GM21381 (cell line): Measurements from ENCODE around the gene RUNX1.
A peak's percentile ranks its signal among the peaks of the same experiment; 100 is the strongest.

Experiments used
- ATAC-seq: cut with Tn5 transposase; IDR thresholded peaks from one replicate; pipeline ENCODE4 v1.9.1; 2021; ENCODE audit warnings: mild to moderate bottlenecking, moderate library complexity; ENCODE audit not compliant: unreplicated experiment

Gene RUNX1

GRCh38 chr21:34865400-34866241, 183.5 kb downstream of the RUNX1 start:
- ATAC-seq, result peak; percentile 93

DNA sequence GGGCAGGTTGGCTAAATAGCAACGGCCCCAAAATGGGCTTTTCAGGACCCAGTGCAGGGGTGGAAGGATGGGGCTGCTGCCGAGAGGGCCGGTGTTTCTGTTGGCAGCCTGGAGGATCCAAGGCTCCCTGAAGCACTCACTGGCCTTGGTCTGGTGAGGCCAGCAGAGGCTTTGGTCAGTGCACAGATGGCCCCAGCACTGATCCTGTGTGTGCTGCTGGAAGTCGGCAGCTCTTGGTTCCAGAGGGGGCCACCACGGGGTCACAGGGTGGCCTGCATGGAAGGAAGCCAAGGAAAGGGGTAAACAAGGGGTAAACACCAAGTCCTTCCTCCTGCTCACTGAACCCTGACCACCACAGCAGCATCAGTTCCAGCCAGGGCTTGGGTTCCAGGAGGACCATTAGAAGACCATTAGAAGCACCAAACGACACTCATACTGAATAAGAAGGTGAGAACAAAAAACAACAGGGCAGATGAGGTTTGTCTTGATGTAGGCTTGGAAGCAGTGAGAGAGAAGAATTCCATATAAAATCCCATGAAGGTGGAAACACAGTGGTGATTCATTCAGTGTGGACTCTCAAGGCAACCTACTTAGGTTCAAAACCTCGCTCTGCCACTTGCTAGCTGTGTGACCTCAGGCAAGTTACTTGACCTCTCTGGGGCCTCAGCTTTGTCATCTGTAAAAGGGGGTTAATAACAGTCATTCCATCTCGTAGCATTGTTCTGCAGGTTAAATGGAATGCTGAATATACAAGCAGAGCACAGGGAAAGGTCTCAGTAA, 184.5 kb downstream of the RUNX1 start:
- no peak for ATAC-seq

GRCh38 chr21:34862951-34863350, 186.2 kb downstream of the RUNX1 start:
- ATAC-seq, result no peak

DNA sequence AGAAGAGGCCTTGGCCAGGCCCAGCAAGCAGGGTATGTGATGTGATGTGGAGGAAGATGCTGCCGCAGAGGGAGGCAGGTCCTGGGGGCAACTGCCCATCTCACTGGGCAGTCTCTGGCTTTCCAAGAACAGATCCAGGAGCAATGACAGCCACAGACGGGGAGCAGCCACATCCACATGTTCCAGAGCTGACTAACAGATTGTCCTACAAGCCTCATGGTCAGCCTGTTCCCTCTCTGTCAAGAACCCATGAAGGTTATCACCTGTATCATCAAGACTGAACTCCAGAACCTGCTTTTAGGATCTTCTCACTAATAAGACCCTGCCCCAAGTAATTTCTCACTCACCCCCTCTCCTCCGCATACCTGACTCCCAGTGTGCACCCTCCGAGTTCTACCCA, 187.8 kb downstream of the RUNX1 start:
- no peak for ATAC-seq

- no peak for ATAC-seq
Observed at GRCh38 chr21:34859976-34860653, 189.0 kb downstream of the RUNX1 start.

GRCh38 chr21:34858559-34858958, 190.5 kb downstream of the RUNX1 start:
- ATAC-seq, result no peak

DNA sequence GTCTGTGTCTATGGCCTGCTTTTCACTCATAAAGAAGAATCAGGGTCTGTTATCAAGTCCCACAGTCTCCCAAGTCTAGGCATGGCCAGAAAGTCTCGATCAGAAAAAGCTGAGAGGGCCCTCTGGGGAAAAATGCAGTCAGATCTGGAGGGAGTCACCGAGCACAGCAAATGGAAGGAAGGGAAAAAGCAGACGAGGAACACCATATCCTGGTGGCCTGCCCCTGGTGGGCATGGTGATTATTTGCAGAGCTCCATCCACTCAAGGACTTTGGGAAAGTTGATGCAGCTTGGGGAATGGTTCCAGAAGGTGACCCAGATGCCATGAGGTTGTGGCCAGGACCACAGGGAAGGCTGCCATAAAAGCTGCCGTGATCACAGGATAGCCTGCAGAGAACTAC, 191.2 kb downstream of the RUNX1 start:
- no peak for ATAC-seq

DNA sequence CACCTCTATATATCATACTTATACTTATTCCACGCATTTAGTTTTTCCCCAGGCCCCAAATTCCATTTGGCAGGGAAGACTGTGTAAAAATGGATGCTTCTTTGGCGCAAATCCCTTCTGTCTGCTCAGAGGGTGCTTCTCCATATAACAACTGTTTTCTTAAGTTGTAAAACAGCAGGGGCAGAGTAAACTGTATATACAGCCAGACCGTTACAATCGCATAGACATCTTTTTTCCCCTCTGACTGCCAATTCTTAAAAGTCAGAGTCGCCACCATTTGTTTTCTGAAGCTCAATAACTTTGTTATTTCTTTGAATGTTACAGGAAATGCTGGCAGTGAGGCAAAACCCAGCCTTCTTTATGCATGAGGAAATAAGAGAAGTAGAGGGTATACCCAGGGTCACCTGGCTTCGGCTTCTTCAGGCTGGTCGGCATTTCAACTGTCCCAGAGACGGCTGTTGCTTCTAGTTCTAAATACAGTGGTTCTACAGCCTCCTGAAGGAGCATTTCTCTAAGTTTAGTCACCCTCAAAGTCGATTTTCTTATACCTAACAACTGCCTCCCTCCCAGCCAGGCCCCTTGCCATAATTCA, 191.9 kb downstream of the RUNX1 start:
- ATAC-seq, result no peak

DNA sequence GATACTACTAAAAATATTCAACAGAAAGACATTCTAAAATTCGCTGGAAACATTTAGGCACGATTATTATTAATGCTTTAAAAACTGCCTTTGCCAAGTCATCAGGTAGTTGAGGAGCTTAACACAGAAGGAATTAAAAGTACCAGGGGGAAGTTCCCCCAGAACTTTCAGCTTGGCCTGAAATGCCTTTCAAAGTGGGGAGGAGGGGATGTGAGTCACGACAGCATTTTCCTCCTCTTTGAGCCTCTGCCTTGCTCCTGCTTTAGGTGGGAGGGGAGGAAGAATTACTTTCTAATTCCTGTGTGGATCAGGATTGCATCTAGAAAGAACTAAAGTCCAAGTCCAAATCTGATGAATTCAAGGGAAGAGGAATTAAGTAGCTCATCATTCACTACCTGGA, 196.7 kb downstream of the RUNX1 start:
- no peak for ATAC-seq

DNA sequence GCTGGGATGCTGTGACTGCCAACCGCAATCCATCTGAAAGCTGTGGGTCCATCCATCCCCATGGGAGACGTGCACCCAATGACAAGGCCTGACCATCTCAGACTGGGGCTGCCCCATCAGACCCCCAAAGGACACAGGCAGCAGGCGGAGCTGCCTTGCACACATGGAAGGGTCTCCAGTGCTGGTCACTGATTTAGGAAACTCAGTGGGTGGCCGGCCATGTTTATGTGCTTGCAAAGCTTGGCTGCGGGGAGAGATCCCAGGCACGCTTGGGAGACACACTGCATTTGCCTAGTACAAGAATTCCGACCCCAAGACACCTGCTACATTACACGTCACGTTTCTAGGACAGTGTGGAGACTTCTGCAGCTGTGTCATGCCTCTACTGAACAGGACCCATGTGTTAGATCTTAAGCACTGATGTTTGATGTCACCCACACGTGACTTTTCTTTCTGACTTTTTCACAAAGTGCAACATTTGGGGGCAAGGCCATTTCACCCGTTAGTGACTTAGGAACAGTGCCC, 198.9 kb downstream of the RUNX1 start:
- no peak for ATAC-seq

- no peak for ATAC-seq
Observed at GRCh38 chr21:34846601-34847112, 202.4 kb downstream of the RUNX1 start.

GRCh38 chr21:34845521-34846451, 203.3 kb downstream of the RUNX1 start:
- ATAC-seq, result peak; percentile 89

- ATAC-seq, result no peak
Observed at GRCh38 chr21:34844924-34845238, 204.2 kb downstream of the RUNX1 start.

- no peak for ATAC-seq
Observed at GRCh38 chr21:34844013-34844923, 204.8 kb downstream of the RUNX1 start.

- no peak for ATAC-seq
Observed at GRCh38 chr21:34843562-34843961, 205.5 kb downstream of the RUNX1 start.

GRCh38 chr21:34841154-34841553, 207.9 kb downstream of the RUNX1 start:
- ATAC-seq, result no peak

- ATAC-seq, result no peak
Observed at GRCh38 chr21:34840693-34841092, 208.4 kb downstream of the RUNX1 start.

DNA sequence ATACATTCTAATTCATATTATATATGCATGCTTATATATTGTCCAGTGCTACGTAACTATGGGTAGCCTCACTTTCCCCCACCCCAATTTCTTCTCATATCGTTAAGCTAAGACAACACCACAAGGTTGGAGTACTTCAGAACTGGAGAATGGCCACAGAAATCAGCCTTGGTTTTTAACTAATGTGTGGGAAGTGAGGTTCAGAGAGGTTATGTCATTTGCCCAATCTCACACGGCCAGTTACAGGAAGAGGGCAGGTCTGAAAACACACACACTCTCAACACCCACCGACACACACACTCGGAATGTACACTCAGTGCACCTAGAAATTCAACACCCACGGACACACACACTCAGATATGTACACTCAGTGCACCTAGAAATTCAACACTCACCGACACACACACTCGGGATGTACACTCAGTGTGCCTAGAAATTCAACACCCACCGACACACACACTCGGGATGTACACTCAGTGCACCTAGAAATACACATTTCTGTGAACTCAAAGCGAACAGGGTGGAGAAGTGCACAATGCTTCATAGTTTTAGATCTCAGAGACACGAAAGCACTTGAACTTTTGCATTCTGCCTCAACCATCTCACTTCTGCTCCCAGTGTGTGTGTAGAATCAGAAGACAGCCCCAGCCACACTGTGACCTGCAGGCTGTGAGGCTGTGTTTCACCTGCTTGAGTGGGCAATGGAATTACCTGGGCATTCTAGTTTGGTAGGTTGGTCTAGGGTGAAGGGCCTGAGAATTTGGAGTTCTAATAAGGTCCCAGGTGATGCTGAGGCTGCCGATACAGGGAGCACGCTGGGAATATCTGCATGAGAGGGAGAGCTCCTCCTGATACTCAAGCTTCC, 209.9 kb downstream of the RUNX1 start:
- ATAC-seq, result no peak
